NCI-H2029 (cell line): ENCODE results near the gene NFIA.

ENCODE experiments used
- DNase-seq: peaks from one replicate; lab custom pipeline; 2025; lab: John Stamatoyannopoulos, UW

NFIA gene

GRCh38 chr1:61299463-61299862 lies 217.1 kb downstream of the NFIA start:
- no peak for DNase-seq

- no peak for DNase-seq
These were observed 218.5 kb downstream of the NFIA start for GRCh38 chr1:61300899-61301298.

GRCh38 chr1:61301824-61302657 lies 219.7 kb downstream of the NFIA start:
- no peak for DNase-seq

- DNase-seq: no peak
These were observed 225.2 kb downstream of the NFIA start for GRCh38 chr1:61307422-61308142.

GRCh38 chr1:61310057-61310456 lies 227.7 kb downstream of the NFIA start:
- DNase-seq: no peak

GRCh38 chr1:61310538-61310937 lies 228.2 kb downstream of the NFIA start:
- DNase-seq: no peak

GRCh38 chr1:61313906-61314422 lies 231.6 kb downstream of the NFIA start:
- no peak for DNase-seq

GRCh38 chr1:61315011-61315410 lies 232.7 kb downstream of the NFIA start:
- DNase-seq: no peak

GRCh38 chr1:61316493-61316892 lies 234.1 kb downstream of the NFIA start:
- DNase-seq: no peak

- no peak for DNase-seq
These were observed 236.2 kb downstream of the NFIA start for GRCh38 chr1:61318319-61319125.

- no peak for DNase-seq
These were observed 238.2 kb downstream of the NFIA start for GRCh38 chr1:61320575-61320974.

GRCh38 chr1:61322008-61322744 lies 239.8 kb downstream of the NFIA start:
- no peak for DNase-seq

GRCh38 chr1:61322769-61323168 lies 240.4 kb downstream of the NFIA start:
- peak; percentile 99 for DNase-seq

GRCh38 chr1:61323681-61324328 lies 241.4 kb downstream of the NFIA start:
- DNase-seq: peak; percentile 72

- DNase-seq: no peak
These were observed 244.4 kb downstream of the NFIA start for GRCh38 chr1:61326713-61327112.

- DNase-seq: no peak
These were observed 245.1 kb downstream of the NFIA start for GRCh38 chr1:61327436-61327835.

GRCh38 chr1:61329556-61329955 lies 247.2 kb downstream of the NFIA start:
- no peak for DNase-seq

GRCh38 chr1:61330018-61330417 lies 247.7 kb downstream of the NFIA start:
- no peak for DNase-seq

- no peak for DNase-seq
These were observed 248.2 kb downstream of the NFIA start for GRCh38 chr1:61330571-61330970.

GRCh38 chr1:61332196-61332753 lies 249.9 kb downstream of the NFIA start:
- DNase-seq: no peak

- no peak for DNase-seq
These were observed 250.4 kb downstream of the NFIA start for GRCh38 chr1:61332796-61333195.
